Naive B cell (primary cell): ENCODE results near the gene RHOU. TPM values are rescaled to one million over a fixed set of nuclear protein-coding genes. Genes with fewer than 3 reads are reported as not detected.
"Not testable (repeated sequence)": the region's sequence is repeated elsewhere in the genome, so short reads cannot be mapped to it uniquely, and the experiment has no call there.

ENCODE experiments used
- ATAC-seq, 2 donors: fragments of 150-1000 bp; cut with Tn5 transposase; 2 replicates each; pipeline ENCODE4 v1.10.0; 2021; ENCODE audit warnings: low read depth in 2 of 2, mild to moderate bottlenecking in 2 of 2, moderate library complexity in 2 of 2
- DNase-seq: peaks from one replicate; pipeline ENCODE4 v3.0.0; 2022
- H3K27ac Mint-ChIP-seq, 6 donors: one replicate each; pipeline ENCODE4 v1.8.0; 2020 to 2022; ENCODE audit warnings: mild to moderate bottlenecking in 6 of 6, mixed read lengths in 6 of 6, moderate library complexity in 5 of 6, inconsistent platforms in 2 of 6
- H3K27me3 Mint-ChIP-seq, 3 donors: one replicate each; pipeline ENCODE4 v1.8.0; 2021 to 2022; ENCODE audit warnings: mixed read lengths in 3 of 3, mild to moderate bottlenecking in 1 of 3
- H3K36me3 Mint-ChIP-seq, 2 donors: one replicate each; pipeline ENCODE4 v1.8.0; 2020 to 2022; ENCODE audit warnings: mixed read lengths in 2 of 2, inconsistent platforms in 1 of 2, mild to moderate bottlenecking in 1 of 2
- H3K4me1 Mint-ChIP-seq, 3 donors: one replicate each; pipeline ENCODE4 v1.8.0; 2020 to 2022; ENCODE audit warnings: mixed read lengths in 3 of 3, inconsistent platforms in 1 of 3, mild to moderate bottlenecking in 1 of 3, moderate library complexity in 1 of 3
- H3K4me3 Mint-ChIP-seq, 8 donors: one replicate each; pipeline ENCODE4 v1.8.0; 2020 to 2022; ENCODE audit warnings: mild to moderate bottlenecking in 8 of 8, mixed read lengths in 8 of 8, moderate library complexity in 8 of 8, inconsistent platforms in 2 of 8
- H3K9me3 Mint-ChIP-seq, 7 donors: one replicate each; pipeline ENCODE4 v1.8.0; 2020 to 2022; ENCODE audit warnings: mixed read lengths in 7 of 7, mild to moderate bottlenecking in 5 of 7, inconsistent platforms in 2 of 7, moderate library complexity in 1 of 7
- polyA plus RNA-seq, 6 donors: library from polyadenylated mRNA; unstranded; fragments of 300-500 nt; fragmentation: Illumina TruSeq; gene quantifications; one replicate each; pipeline ENCODE4 v1.2.3, GENCODE V29; 2021; ENCODE audit warnings: low read depth in 6 of 6

RHOU gene
- polyA plus RNA-seq, result not detected

DNA sequence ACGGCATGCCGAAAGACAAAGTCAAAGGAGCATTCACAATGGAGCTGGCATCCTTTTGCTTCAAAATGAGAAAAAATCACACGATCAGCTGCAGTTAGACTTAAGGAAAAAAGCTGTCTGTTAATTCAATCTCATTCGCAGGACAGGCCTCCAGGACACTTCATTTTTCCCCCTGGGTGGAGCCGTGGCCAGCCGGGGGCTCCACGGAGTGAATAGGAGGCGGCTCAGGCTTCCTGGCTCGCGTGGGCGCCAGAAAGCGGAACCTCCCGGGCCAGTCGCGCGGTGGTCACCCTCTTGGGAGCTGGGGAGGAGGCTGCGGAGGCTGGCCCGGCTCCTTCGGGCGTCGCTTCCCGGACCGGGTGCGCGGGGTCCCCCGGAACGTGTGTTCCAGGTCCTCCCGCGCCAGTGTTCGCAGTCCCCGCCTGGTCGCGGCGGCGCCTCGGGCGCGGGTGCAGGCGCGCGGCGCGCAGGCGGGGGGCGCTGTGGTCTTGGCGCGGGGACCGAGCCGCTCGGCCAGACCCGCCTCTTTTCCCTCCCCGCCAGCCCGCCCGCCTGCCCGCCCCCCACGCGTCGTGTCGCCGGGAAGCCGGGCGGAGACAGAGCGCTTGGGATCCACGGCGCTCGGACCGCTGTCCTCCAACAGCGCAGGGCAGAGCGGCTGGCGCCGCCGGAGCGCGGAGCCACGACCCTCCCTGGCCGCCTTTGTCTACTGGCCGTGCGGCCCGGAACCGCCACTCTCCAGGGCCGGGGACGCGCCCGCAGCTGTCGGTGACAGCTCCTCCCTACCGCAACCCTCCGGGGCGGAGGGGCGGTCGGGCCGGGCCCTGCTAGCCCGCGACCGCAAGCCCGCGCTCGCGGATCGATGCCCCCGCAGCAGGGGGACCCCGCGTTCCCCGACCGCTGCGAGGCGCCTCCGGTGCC, at the start of gene RHOU:
TSS of gene RHOU (plus strand) at position 599 of the 921 bp plus-strand sequence. CDS start at position 863, 264 bp downstream.
- H3K36me3 Mint-ChIP-seq, result peaks cover 6 to 7% of the 10 kb centered on the region in 2 donors
- H3K27ac Mint-ChIP-seq, result no peak within 1 kb of the TSS
- H3K4me3 Mint-ChIP-seq, result peak within 1 kb of the TSS; percentile 54 to 86 (median 76)
- peaks cover 4 to 13% (median 7%) of the 10 kb centered on the region in 3 donors for H3K4me1 Mint-ChIP-seq
- ATAC-seq, result peak; percentile 34 to 37
- peak; percentile 10 for DNase-seq
- H3K9me3 Mint-ChIP-seq, result no peaks in the 10 kb centered on the region
- H3K27me3 Mint-ChIP-seq, result peaks cover 40 to 69% (median 54%) of the 10 kb centered on the region in 3 donors

GRCh38 chr1:228687587-228687986, 47.7 kb upstream of the RHOU start:
- Mint-ChIP-seq H3K4me1 (no peaks in the 10 kb centered on the region), H3K36me3 (no peaks in the 10 kb centered on the region), H3K9me3 (no peaks in the 10 kb centered on the region), H3K4me3 (no peak overlapping the region), H3K27ac (no peak overlapping the region), H3K27me3 (peaks cover 8 to 36% (median 31%) of the 10 kb centered on the region in 3 donors)
- no peak for DNase-seq
- ATAC-seq, result no peak

GRCh38 chr1:228689255-228689654, 46.0 kb upstream of the RHOU start:
- Mint-ChIP-seq H3K9me3 (no peaks in the 10 kb centered on the region), H3K36me3 (no peaks in the 10 kb centered on the region), H3K4me3 (no peak overlapping the region), H3K27me3 (peaks cover 4 to 25% (median 25%) of the 10 kb centered on the region in 3 donors), H3K27ac (no peak overlapping the region), H3K4me1 (no peaks in the 10 kb centered on the region)
- ATAC-seq, result no peak
- no peak for DNase-seq

GRCh38 chr1:228691211-228691610, 44.1 kb upstream of the RHOU start:
- Mint-ChIP-seq H3K27ac (no peak overlapping the region), H3K36me3 (no peaks in the 10 kb centered on the region), H3K27me3 (peaks cover 10 to 36% (median 30%) of the 10 kb centered on the region in 3 donors), H3K4me1 (no peaks in the 10 kb centered on the region), H3K4me3 (no peak overlapping the region), H3K9me3 (no peaks in the 10 kb centered on the region)
- ATAC-seq, result no peak
- no peak for DNase-seq

DNA sequence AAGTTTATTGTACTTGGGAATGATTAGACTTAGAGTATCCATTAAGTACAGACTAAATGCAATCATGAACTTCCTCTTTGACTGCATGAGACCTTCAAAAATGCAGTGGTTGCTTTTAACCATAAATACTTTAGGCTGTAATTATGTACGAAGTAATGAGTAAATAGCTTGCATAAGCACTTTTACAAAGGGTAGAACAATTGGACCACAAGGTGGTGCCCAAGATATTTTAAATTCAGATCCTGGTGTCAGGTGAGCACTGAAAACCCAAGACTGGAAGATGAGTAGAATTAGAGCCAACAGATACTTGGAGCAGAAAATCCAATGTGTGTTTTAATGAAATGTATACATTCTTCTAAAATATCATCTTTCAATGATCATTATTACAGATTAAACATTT, 43.4 kb upstream of the RHOU start:
- ATAC-seq (no peak), DNase-seq (no peak)
- Mint-ChIP-seq H3K4me3 (no peak overlapping the region), H3K27me3 (peaks cover 10 to 35% (median 30%) of the 10 kb centered on the region in 3 donors), H3K4me1 (no peaks in the 10 kb centered on the region), H3K36me3 (no peaks in the 10 kb centered on the region), H3K27ac (no peak overlapping the region), H3K9me3 (no peaks in the 10 kb centered on the region)

GRCh38 chr1:228694447-228694846, 40.8 kb upstream of the RHOU start:
- not testable (repeated sequence) for H3K27ac Mint-ChIP-seq, H3K4me3 Mint-ChIP-seq, H3K4me1 Mint-ChIP-seq, ATAC-seq, DNase-seq, H3K9me3 Mint-ChIP-seq, H3K36me3 Mint-ChIP-seq
- H3K27me3 Mint-ChIP-seq, result peaks cover 6 to 17% (median 11%) of the 10 kb centered on the region in 3 donors

DNA sequence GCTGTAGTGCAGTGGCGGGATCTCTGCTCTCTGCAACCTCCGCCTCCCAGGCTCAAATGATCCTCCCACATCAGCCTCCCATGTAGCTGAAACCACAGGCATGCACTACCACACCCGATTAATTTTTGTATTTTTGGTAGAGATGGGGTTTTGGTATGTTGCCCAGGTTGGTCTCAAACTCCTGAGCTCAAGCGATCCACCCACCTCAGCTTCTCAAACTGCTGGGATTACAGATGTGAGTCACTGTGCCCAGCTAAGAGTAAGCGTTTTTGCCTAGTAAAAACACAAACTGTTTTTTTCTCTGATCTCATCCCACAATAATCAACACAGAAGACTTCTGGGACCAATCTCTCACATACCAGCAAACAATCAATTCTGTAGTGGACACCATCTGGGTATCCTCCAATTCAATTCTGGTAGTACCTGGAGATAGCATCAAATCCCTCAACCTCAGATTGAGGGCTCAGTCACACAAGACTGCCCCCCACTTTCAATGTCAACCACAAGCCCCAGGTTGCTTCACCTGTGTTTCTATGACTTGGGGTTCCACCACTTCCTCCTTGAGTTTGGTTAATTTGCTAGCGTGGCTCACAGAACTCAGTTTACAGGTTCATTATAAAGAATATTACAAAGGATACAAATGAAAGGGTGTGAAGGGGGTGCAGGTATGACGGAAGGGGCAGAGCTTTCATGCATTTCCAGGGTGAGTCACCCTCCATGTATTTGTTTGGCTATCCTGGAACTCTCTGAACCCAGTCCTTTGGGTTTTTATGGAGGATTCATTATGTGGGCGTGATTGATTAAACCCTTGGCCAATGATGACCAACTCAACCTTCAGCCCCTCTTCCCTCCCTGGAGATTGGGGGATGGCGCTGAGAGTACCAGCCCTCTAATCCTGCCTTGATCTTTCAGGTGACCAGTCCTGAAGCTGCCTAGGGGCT, 40.0 kb upstream of the RHOU start:
- Mint-ChIP-seq H3K36me3 (no peaks in the 10 kb centered on the region), H3K27ac (no peak overlapping the region), H3K9me3 (no peaks in the 10 kb centered on the region), H3K4me3 (no peak overlapping the region), H3K4me1 (no peaks in the 10 kb centered on the region), H3K27me3 (peaks cover 6 to 12% (median 11%) of the 10 kb centered on the region in 3 donors)
- ATAC-seq (no peak), DNase-seq (no peak)

- no peak for ATAC-seq
- peaks cover 6 to 12% (median 11%) of the 10 kb centered on the region in 3 donors for H3K27me3 Mint-ChIP-seq
- peaks cover 0 to 4% (median 3%) of the 10 kb centered on the region in 7 donors for H3K9me3 Mint-ChIP-seq
- no peak overlapping the region for H3K4me3 Mint-ChIP-seq
- peaks cover 0 to 4% of the 10 kb centered on the region in 2 donors for H3K36me3 Mint-ChIP-seq
- H3K4me1 Mint-ChIP-seq, result no peaks in the 10 kb centered on the region
- DNase-seq, result no peak
- no peak overlapping the region for H3K27ac Mint-ChIP-seq
Measured at GRCh38 chr1:228697207-228698016, 37.9 kb upstream of the RHOU start.

GRCh38 chr1:228698017-228698329, 37.3 kb upstream of the RHOU start:
- no peak for DNase-seq
- H3K9me3 Mint-ChIP-seq, result peaks cover 0 to 9% (median 5%) of the 10 kb centered on the region in 7 donors
- no peak overlapping the region for H3K27ac Mint-ChIP-seq
- no peaks in the 10 kb centered on the region for H3K4me1 Mint-ChIP-seq
- ATAC-seq, result no peak
- H3K27me3 Mint-ChIP-seq, result peaks cover 6 to 15% (median 12%) of the 10 kb centered on the region in 3 donors
- H3K4me3 Mint-ChIP-seq, result no peak overlapping the region
- H3K36me3 Mint-ChIP-seq, result peaks cover 0 to 10% of the 10 kb centered on the region in 2 donors

DNA sequence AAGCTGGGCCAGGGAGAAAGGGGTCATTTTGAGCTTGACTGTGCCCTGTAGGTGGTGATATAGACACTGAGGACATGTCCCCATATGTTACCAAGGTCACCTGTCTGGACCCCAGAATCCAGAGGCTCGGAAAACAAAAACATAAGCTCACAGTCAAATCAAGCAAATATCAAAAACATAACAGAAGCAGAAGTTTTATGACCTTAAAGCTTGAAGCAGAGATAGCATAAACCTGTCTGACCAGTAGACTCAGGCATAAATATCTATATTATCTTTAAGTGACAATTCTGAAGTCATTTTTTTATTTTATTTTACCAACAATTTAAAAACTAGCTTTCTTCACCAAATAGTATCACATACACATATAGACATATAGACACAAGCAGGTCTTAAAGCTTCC, 32.8 kb upstream of the RHOU start:
- H3K9me3 Mint-ChIP-seq, result peaks cover 0 to 16% (median 8%) of the 10 kb centered on the region in 7 donors
- H3K27ac Mint-ChIP-seq, result no peak overlapping the region
- peaks cover 0 to 6% (median 5%) of the 10 kb centered on the region in 3 donors for H3K27me3 Mint-ChIP-seq

GRCh38 chr1:228706305-228706704, 29.0 kb upstream of the RHOU start:
- DNase-seq (no peak), ATAC-seq (no peak)
- H3K4me3 Mint-ChIP-seq, result no peak overlapping the region
- H3K4me1 Mint-ChIP-seq, result no peaks in the 10 kb centered on the region
- H3K27ac Mint-ChIP-seq, result no peak overlapping the region
- H3K36me3 Mint-ChIP-seq, result peaks cover 0 to 12% of the 10 kb centered on the region in 2 donors
- peaks cover 4 to 6% (median 5%) of the 10 kb centered on the region in 3 donors for H3K27me3 Mint-ChIP-seq
- peaks cover 0 to 16% (median 8%) of the 10 kb centered on the region in 7 donors for H3K9me3 Mint-ChIP-seq

More for the DNA sequence above, 32.8 kb upstream of the RHOU start:
- Mint-ChIP-seq H3K4me1 (no peaks in the 10 kb centered on the region), H3K36me3 (peaks cover 0 to 12% of the 10 kb centered on the region in 2 donors), H3K4me3 (no peak overlapping the region)
- ATAC-seq (no peak), DNase-seq (no peak)

GRCh38 chr1:228717081-228717480, 18.2 kb upstream of the RHOU start:
- peaks cover 0 to 27% (median 6%) of the 10 kb centered on the region in 3 donors for H3K27me3 Mint-ChIP-seq
- ATAC-seq (no peak), DNase-seq (no peak)
- H3K27ac Mint-ChIP-seq, result no peak overlapping the region
- H3K4me1 Mint-ChIP-seq, result no peaks in the 10 kb centered on the region
- no peak overlapping the region for H3K4me3 Mint-ChIP-seq
- H3K9me3 Mint-ChIP-seq, result peaks cover 0 to 2% (median 0%) of the 10 kb centered on the region in 7 donors
- H3K36me3 Mint-ChIP-seq, result no peaks in the 10 kb centered on the region

- no peaks in the 10 kb centered on the region for H3K9me3 Mint-ChIP-seq
- DNase-seq (no peak), ATAC-seq (no peak)
- no peaks in the 10 kb centered on the region for H3K36me3 Mint-ChIP-seq
- no peaks in the 10 kb centered on the region for H3K4me1 Mint-ChIP-seq
- H3K27me3 Mint-ChIP-seq, result peaks cover 0 to 32% (median 4%) of the 10 kb centered on the region in 3 donors
- H3K27ac Mint-ChIP-seq, result peak overlapping the region in 1 of 6 donors; percentile 13
- H3K4me3 Mint-ChIP-seq, result no peak overlapping the region
Measured at GRCh38 chr1:228721407-228721806, 13.9 kb upstream of the RHOU start.
